OCI-LY7 (cell line): ENCODE measurements around the gene THRB. TPM values are rescaled to one million over a fixed set of nuclear protein-coding genes. Genes with fewer than 3 reads are reported as not detected.

Experiments used
- BruUV-seq: library from RNA; stranded (reverse); fragments of 400-500 nt; replicated peaks from 2 replicates; lab custom pipeline; 2021; lab: Mats Ljungman, UMichigan
- CTCF ChIA-PET: fragments of 300-600 bp; sonication (Branson Sonifier 250); formaldehyde crosslinking; loops from one replicate; lab custom pipeline; 2022; ENCODE audit warnings: antibody characterized with exemption; ENCODE audit not compliant: unreplicated experiment; lab: Charles Lee
- POLR2A ChIA-PET: fragments of 300-600 bp; sonication (Branson Sonifier 250); formaldehyde crosslinking; loops from one replicate; lab custom pipeline; 2022; ENCODE audit warnings: antibody characterized with exemption; lab: Charles Lee
- DNase-seq: peaks from one replicate; pipeline ENCODE4 v3.0.0-alpha.2; 2015; ENCODE audit warnings: low spot score
- H2AFZ ChIP-seq: fragments of 200-600 bp; sonication (generic), shearing (Covaris generic); 2 replicates; pipeline ENCODE4 v1.6.1; 2014; ENCODE audit warnings: mild to moderate bottlenecking, antibody characterized with exemption, low read length, moderate library complexity
- H3K27ac ChIP-seq: fragments of 200-600 bp; sonication (generic); 2 replicates; pipeline ENCODE4 v1.5.1; 2014; ENCODE audit warnings: mixed run types, low read depth, mild to moderate bottlenecking, moderate library complexity, low read length, inconsistent platforms; ENCODE audit not compliant: poor library complexity, severe bottlenecking
- H3K36me3 ChIP-seq: fragments of 200-600 bp; sonication (generic); 2 replicates; pipeline ENCODE4 v1.6.1; 2014; ENCODE audit warnings: mild to moderate bottlenecking, antibody characterized with exemption, low read length, moderate library complexity, mixed read lengths; ENCODE audit not compliant: insufficient read depth
- H3K4me1 ChIP-seq: fragments of 200-600 bp; sonication (generic); 2 replicates; pipeline ENCODE4 v1.5.1; 2014; ENCODE audit warnings: mild to moderate bottlenecking, low read length; ENCODE audit not compliant: insufficient read depth, poor library complexity, severe bottlenecking
- H3K4me2 ChIP-seq: fragments of 200-600 bp; sonication (generic); 2 replicates; pipeline ENCODE4 v1.6.1; 2014; ENCODE audit warnings: mild to moderate bottlenecking, low read length
- H3K4me3 ChIP-seq: fragments of 200-600 bp; sonication (generic); 2 replicates; pipeline ENCODE4 v1.5.1; 2014; ENCODE audit warnings: mild to moderate bottlenecking, low read depth, low read length; ENCODE audit not compliant: poor library complexity, severe bottlenecking
- H3K79me2 ChIP-seq: fragments of 200-600 bp; sonication (generic); 2 replicates; pipeline ENCODE4 v1.6.1; 2016; ENCODE audit warnings: low read depth, mild to moderate bottlenecking, low read length, moderate library complexity, mixed read lengths; ENCODE audit not compliant: insufficient read depth
- H3K9me2 ChIP-seq: fragments of 200-600 bp; sonication (generic); 2 replicates; pipeline ENCODE4 v1.6.1; 2016; ENCODE audit warnings: mild to moderate bottlenecking, low read length, mixed read lengths; ENCODE audit not compliant: insufficient read depth
- H3K9me3 ChIP-seq: fragments of 200-600 bp; sonication (generic); 2 replicates; pipeline ENCODE4 v1.6.1; 2014; ENCODE audit warnings: mild to moderate bottlenecking, mixed run types, low read length, mixed read lengths
- H4K20me1 ChIP-seq: fragments of 200-600 bp; sonication (generic); 2 replicates; pipeline ENCODE4 v1.6.1; 2014; ENCODE audit warnings: mild to moderate bottlenecking, antibody characterized with exemption, low read length, moderate library complexity, mixed read lengths; ENCODE audit not compliant: insufficient read depth
- EZH2phosphoT487 ChIP-seq: fragments of 200-600 bp; sonication (generic); IDR thresholded peaks from 2 replicates; pipeline ENCODE4 v1.6.1; 2018; ENCODE audit warnings: low read depth, borderline replicate concordance, mild to moderate bottlenecking, mixed run types, antibody characterized with exemption, low read length, moderate library complexity, mixed read lengths
- intact Hi-C: fragments of 100-400 bp; cut with micrococcal nuclease; formaldehyde crosslinking; loops from one replicate; pipeline ENCODE4 v1.10.0; 2022; ENCODE audit not compliant: unreplicated experiment
- total RNA-seq, 2 experiments: library from RNA; depleted of rRNA in 1 of 2; stranded (reverse); fragments of >200 nt in 1 of 2; shearing (Covaris generic) in 1 of 2; gene quantifications; 2 replicates each; pipeline ENCODE4 v1.2.3, GENCODE V29; 2014 to 2022
- TF ChIP-seq, protein P1 (sequence below): fragments of 200-600 bp; sonication (generic); conservative IDR thresholded peaks from 2 replicates; pipeline ENCODE4 v1.5.1; 2014; ENCODE audit warnings: mild to moderate bottlenecking, antibody characterized with exemption, low read length, moderate library complexity, mixed read lengths

The THRB gene
- total RNA-seq, 2 experiments from 2014 or later, result not detected

DNA sequence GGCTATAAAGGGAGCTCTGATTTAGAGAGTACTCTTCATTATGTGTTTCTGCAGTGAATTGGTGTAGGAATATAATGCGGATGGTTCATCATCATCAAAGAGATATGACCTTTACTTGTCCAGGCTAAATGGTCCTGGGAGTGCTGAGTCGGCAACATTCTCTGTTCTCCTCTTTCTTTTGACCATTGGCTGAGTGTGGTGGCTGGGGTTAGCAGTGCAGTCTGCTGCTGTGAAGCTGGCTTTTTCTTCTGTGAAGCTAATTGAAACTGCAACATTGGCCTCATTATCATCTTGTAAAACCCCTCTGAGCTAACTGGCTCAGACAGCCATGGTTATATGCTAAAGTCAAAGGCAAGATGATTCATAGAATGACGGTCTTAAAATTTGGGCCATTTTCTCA, 83.8 kb downstream of the THRB start:
- Histone ChIP-seq H3K9me3 (no peaks in the 10 kb centered on the region), H3K4me1 (no peaks in the 10 kb centered on the region), H3K79me2 (no peaks in the 10 kb centered on the region), H4K20me1 (no peaks in the 10 kb centered on the region), H3K4me3 (no peak overlapping the region), H2AFZ (no peak overlapping the region), H3K27ac (no peak overlapping the region), H3K36me3 (no peaks in the 10 kb centered on the region), H3K4me2 (no peak overlapping the region), H3K9me2 (no peaks in the 10 kb centered on the region)
- ChIA-PET CTCF (no interaction called here), POLR2A (interaction anchor here (0.9 kb wide), 1 partner anchor 187 kb away, joined by 4 read pairs; no protein-coding TSS in a partner anchor)
- BruUV-seq, result no TSS peak
- no peak for DNase-seq
- intact Hi-C loops, result no loop called here
- TF ChIP-seq, protein P1, sequence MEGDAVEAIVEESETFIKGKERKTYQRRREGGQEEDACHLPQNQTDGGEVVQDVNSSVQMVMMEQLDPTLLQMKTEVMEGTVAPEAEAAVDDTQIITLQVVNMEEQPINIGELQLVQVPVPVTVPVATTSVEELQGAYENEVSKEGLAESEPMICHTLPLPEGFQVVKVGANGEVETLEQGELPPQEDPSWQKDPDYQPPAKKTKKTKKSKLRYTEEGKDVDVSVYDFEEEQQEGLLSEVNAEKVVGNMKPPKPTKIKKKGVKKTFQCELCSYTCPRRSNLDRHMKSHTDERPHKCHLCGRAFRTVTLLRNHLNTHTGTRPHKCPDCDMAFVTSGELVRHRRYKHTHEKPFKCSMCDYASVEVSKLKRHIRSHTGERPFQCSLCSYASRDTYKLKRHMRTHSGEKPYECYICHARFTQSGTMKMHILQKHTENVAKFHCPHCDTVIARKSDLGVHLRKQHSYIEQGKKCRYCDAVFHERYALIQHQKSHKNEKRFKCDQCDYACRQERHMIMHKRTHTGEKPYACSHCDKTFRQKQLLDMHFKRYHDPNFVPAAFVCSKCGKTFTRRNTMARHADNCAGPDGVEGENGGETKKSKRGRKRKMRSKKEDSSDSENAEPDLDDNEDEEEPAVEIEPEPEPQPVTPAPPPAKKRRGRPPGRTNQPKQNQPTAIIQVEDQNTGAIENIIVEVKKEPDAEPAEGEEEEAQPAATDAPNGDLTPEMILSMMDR, result no peak
- TF ChIP-seq EZH2phosphoT487, result no peak

GRCh38 chr3:24407980-24408680, 86.5 kb downstream of the THRB start:
- no peaks in the 10 kb centered on the region for H3K9me2 ChIP-seq
- H3K36me3 ChIP-seq, result no peaks in the 10 kb centered on the region
- no peak for DNase-seq
- H3K4me2 ChIP-seq, result no peak overlapping the region
- no peak overlapping the region for H2AFZ ChIP-seq
- no peak for TF ChIP-seq EZH2phosphoT487
- TF ChIP-seq, protein P1, result no peak
- ChIA-PET CTCF (no interaction called here), POLR2A (no interaction called here)
- BruUV-seq, result no TSS peak
- no peaks in the 10 kb centered on the region for H3K79me2 ChIP-seq
- intact Hi-C loops, result no loop called here
- H3K4me1 ChIP-seq, result no peaks in the 10 kb centered on the region
- no peaks in the 10 kb centered on the region for H3K9me3 ChIP-seq
- H4K20me1 ChIP-seq, result no peaks in the 10 kb centered on the region
- H3K4me3 ChIP-seq, result no peak overlapping the region
- H3K27ac ChIP-seq, result no peak overlapping the region

DNA sequence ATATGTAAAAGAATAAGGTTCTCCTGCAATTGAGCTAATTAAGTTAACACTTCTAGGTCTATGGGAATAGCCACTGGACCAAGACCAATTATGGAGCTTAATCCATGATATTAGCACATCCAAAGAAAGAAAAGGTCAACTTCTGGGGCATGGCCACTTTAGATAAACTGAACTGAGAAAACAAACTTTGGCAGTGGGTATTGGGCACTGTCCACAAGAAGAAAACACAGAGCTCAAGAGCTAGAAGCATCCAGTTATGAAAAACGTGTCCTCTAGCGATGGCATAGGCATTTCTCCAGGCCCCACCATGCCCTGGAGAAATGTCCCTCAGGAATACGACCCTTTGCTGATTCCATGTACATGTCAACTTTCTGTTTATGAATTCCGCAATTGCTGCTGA, 87.8 kb downstream of the THRB start:
- H3K79me2 ChIP-seq, result no peaks in the 10 kb centered on the region
- H3K4me3 ChIP-seq, result no peak overlapping the region
- no peaks in the 10 kb centered on the region for H3K4me1 ChIP-seq
- no TSS peak for BruUV-seq
- H3K9me3 ChIP-seq, result no peaks in the 10 kb centered on the region
- H3K4me2 ChIP-seq, result no peak overlapping the region
- ChIA-PET CTCF (no interaction called here), POLR2A (no interaction called here)
- H4K20me1 ChIP-seq, result no peaks in the 10 kb centered on the region
- intact Hi-C loops, result no loop called here
- H2AFZ ChIP-seq, result no peak overlapping the region
- TF ChIP-seq, protein P1, result no peak
- TF ChIP-seq EZH2phosphoT487, result no peak
- H3K27ac ChIP-seq, result no peak overlapping the region
- DNase-seq, result no peak
- no peaks in the 10 kb centered on the region for H3K9me2 ChIP-seq
- no peaks in the 10 kb centered on the region for H3K36me3 ChIP-seq
